Measurements from ENCODE around the gene CNOT10.

Gene CNOT10

GRCh38 chr3:32698506-32698905 is 13.5 kb downstream of the CNOT10 start:
- DNase-seq (ENCODE audit: extremely low read depth, insufficient read length): no peak
- Histone ChIP-seq H3K27me3 (replicated peaks; ENCODE audit: control insufficient read depth, insufficient read depth, low read length) (no peaks in the 10 kb centered on the region), H3K4me3 (replicated peaks; ENCODE audit: low read depth, low read length) (no peak overlapping the region), H3K36me3 (ENCODE audit: control insufficient read depth, insufficient read depth, low read length) (no peaks in the 10 kb centered on the region)
- TF ChIP-seq, protein P1, sequence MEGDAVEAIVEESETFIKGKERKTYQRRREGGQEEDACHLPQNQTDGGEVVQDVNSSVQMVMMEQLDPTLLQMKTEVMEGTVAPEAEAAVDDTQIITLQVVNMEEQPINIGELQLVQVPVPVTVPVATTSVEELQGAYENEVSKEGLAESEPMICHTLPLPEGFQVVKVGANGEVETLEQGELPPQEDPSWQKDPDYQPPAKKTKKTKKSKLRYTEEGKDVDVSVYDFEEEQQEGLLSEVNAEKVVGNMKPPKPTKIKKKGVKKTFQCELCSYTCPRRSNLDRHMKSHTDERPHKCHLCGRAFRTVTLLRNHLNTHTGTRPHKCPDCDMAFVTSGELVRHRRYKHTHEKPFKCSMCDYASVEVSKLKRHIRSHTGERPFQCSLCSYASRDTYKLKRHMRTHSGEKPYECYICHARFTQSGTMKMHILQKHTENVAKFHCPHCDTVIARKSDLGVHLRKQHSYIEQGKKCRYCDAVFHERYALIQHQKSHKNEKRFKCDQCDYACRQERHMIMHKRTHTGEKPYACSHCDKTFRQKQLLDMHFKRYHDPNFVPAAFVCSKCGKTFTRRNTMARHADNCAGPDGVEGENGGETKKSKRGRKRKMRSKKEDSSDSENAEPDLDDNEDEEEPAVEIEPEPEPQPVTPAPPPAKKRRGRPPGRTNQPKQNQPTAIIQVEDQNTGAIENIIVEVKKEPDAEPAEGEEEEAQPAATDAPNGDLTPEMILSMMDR (IDR thresholded peaks at IDR 0.05; ENCODE audit: insufficient read depth, low read length, poor library complexity, severe bottlenecking): no peak

- no peak for DNase-seq (ENCODE audit: extremely low read depth, insufficient read length)
- Histone ChIP-seq H3K27me3 (replicated peaks; ENCODE audit: control insufficient read depth, insufficient read depth, low read length) (no peaks in the 10 kb centered on the region), H3K4me3 (replicated peaks; ENCODE audit: low read depth, low read length) (no peak overlapping the region), H3K36me3 (ENCODE audit: control insufficient read depth, insufficient read depth, low read length) (no peaks in the 10 kb centered on the region)
- TF ChIP-seq, protein P1 (IDR thresholded peaks at IDR 0.05; ENCODE audit: insufficient read depth, low read length, poor library complexity, severe bottlenecking): no peak
Measured at GRCh38 chr3:32699429-32699828, 14.4 kb downstream of the CNOT10 start.

DNA sequence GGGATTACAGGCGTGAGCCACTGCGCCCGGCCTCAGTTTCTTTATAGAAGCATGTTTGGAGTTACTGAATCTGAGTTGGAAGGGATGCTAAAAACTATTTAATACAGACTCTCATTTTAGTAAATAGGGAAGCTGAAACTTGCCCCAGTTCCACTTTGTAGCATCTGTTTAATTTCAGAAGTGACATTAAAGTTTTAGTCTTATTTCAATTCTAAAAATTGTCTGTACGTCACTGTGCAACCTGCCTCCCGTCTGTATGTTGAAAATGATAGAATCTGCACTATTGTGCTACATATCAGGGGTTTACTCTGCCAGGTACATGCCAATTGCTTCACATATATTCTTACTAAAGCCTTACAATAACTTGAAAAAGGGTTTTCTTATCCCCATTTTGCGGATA is 15.3 kb downstream of the CNOT10 start:
- DNase-seq (ENCODE audit: extremely low read depth, insufficient read length): no peak
- Histone ChIP-seq H3K27me3 (replicated peaks; ENCODE audit: control insufficient read depth, insufficient read depth, low read length) (no peaks in the 10 kb centered on the region), H3K4me3 (replicated peaks; ENCODE audit: low read depth, low read length) (no peak overlapping the region), H3K36me3 (ENCODE audit: control insufficient read depth, insufficient read depth, low read length) (no peaks in the 10 kb centered on the region)
- TF ChIP-seq, protein P1 (IDR thresholded peaks at IDR 0.05; ENCODE audit: insufficient read depth, low read length, poor library complexity, severe bottlenecking): no peak

- Histone ChIP-seq H3K36me3 (ENCODE audit: control insufficient read depth, insufficient read depth, low read length) (no peaks in the 10 kb centered on the region), H3K27me3 (replicated peaks; ENCODE audit: control insufficient read depth, insufficient read depth, low read length) (no peaks in the 10 kb centered on the region), H3K4me3 (replicated peaks; ENCODE audit: low read depth, low read length) (no peak overlapping the region)
- TF ChIP-seq, protein P1 (IDR thresholded peaks at IDR 0.05; ENCODE audit: insufficient read depth, low read length, poor library complexity, severe bottlenecking): no peak
- DNase-seq (ENCODE audit: extremely low read depth, insufficient read length): no peak
Measured at GRCh38 chr3:32703491-32703972, 18.5 kb downstream of the CNOT10 start.

GRCh38 chr3:32705232-32705631 is 20.2 kb downstream of the CNOT10 start:
- DNase-seq (ENCODE audit: extremely low read depth, insufficient read length): no peak
- no peak overlapping the region for H3K4me3 ChIP-seq (replicated peaks; ENCODE audit: low read depth, low read length)
- TF ChIP-seq, protein P1 (IDR thresholded peaks at IDR 0.05; ENCODE audit: insufficient read depth, low read length, poor library complexity, severe bottlenecking): no peak
- peaks cover 1% of the 10 kb centered on the region for H3K36me3 ChIP-seq (ENCODE audit: control insufficient read depth, insufficient read depth, low read length)
- no peaks in the 10 kb centered on the region for H3K27me3 ChIP-seq (replicated peaks; ENCODE audit: control insufficient read depth, insufficient read depth, low read length)

Data from GM06990 (cell line).